Adipocyte (in vitro differentiated cells): ENCODE results near the gene SPDYE4.

Experiments used
- DNase-seq: peaks from one replicate; pipeline ENCODE4 v3.0.0-alpha.2; 2015; ENCODE audit warnings: low read depth
- H3K27me3 ChIP-seq: replicated peaks from 2 replicates; pipeline ENCODE4 v1.7.0; 2013; ENCODE audit warnings: mild to moderate bottlenecking, low read length, moderate library complexity; ENCODE audit not compliant: control insufficient read depth, insufficient read depth
- H3K36me3 ChIP-seq: 2 replicates; pipeline ENCODE4 v1.7.0; 2013; ENCODE audit warnings: low read length, mild to moderate bottlenecking, moderate library complexity; ENCODE audit not compliant: control insufficient read depth, insufficient read depth, severe bottlenecking
- H3K4me1 ChIP-seq: 2 replicates; pipeline ENCODE4 v1.7.0; 2013; ENCODE audit warnings: mild to moderate bottlenecking, low read length, moderate library complexity; ENCODE audit not compliant: control insufficient read depth, insufficient read depth
- H3K4me3 ChIP-seq: 2 replicates; pipeline ENCODE4 v1.7.0; 2013; ENCODE audit warnings: mild to moderate bottlenecking, low read length, moderate library complexity
- H3K9ac ChIP-seq: 2 replicates; pipeline ENCODE4 v1.7.0; 2013; ENCODE audit warnings: mild to moderate bottlenecking, low read length, moderate library complexity
- H3K9me3 ChIP-seq: 2 replicates; pipeline ENCODE4 v1.7.0; 2013; ENCODE audit warnings: mild to moderate bottlenecking, low read length, moderate library complexity; ENCODE audit not compliant: control insufficient read depth

The SPDYE4 gene

DNA sequence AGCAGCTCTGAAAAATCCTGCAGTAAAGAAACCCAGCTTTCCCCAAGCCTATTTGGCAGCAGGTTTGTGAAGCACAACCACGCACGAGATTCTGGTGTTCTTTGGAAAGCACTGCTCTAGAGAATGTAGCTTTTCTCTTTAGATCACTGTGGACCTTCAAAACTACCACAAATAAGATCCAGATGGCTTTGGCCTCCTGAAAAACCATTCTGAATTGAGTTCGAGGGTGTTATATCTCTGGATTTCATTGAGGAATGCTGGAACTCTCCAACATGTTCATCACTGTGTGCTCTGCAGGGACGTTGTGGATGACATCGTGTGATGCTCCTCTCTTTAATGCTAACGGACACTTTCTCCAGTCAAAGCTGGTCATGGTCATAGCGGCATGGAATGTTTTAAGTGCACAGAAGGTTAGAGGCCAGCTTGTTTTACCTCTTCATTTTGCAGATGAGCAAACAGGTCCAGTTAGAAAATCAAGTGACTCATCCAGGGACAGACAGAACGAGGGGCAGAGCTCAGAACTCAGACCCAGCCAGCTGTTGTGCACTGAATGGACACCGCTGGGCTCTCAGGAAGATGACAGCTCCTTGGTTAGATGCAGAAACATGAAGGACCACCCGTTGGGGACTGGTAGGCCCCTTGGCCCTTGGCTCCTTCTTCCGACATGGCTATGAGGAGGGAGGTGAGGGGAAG is 50.9 kb downstream of the SPDYE4 start:
- H3K36me3 ChIP-seq = no peaks in the 10 kb centered on the region
- H3K9ac ChIP-seq = no peak overlapping the region
- H3K4me1 ChIP-seq = peaks cover 6% of the 10 kb centered on the region
- peaks cover 40% of the 10 kb centered on the region for H3K27me3 ChIP-seq
- DNase-seq = peak; percentile 57
- H3K4me3 ChIP-seq = no peak overlapping the region
- peaks cover 4% of the 10 kb centered on the region for H3K9me3 ChIP-seq

DNA sequence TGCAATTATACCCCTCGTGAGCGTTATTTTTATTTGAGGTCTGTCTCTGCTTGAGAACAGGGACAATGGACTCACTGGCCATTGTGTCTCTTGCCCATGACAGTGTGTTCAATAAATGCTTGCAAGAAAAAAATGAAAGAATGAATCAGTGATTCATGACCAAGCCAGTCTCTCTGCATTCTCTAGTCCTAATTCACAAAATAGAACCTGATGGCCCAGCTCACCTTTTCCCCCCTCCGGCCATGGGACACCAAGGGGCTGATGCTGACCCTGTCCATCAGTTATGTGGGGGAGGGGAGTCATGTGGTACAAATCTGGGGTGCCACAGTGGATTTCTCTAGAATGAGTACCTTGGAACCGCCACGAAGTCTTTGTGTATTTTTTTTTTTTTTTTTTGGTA is 51.9 kb downstream of the SPDYE4 start:
- DNase-seq = no peak
- H3K27me3 ChIP-seq = peaks cover 40% of the 10 kb centered on the region

DNA sequence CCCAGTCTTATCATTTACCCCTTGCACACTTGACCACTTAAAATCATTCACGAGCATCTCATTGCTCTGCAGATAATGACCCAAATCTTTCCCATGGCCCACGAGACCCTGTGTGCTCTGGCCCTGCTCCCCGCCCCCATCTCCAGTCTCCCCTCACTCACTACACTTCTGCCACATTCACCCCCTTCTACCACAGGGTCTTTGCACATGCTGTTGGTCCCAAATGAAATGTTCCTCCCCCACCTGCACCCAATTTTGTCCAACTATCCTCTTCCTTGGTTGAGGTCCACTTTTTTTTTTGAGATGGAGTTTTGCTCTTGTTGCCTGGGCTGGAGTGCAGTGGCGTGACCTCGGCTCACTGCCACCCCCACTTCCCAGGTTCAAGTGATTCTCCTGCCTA is 52.9 kb downstream of the SPDYE4 start:
- Histone ChIP-seq H3K4me3 (no peak overlapping the region), H3K36me3 (no peaks in the 10 kb centered on the region), H3K9me3 (peaks cover 9% of the 10 kb centered on the region), H3K27me3 (peaks cover 48% of the 10 kb centered on the region), H3K9ac (no peak overlapping the region), H3K4me1 (peaks cover 6% of the 10 kb centered on the region)
- no peak for DNase-seq

More for the DNA sequence above, 51.9 kb downstream of the SPDYE4 start:
- Histone ChIP-seq H3K9ac (no peak overlapping the region), H3K4me1 (peaks cover 6% of the 10 kb centered on the region), H3K36me3 (no peaks in the 10 kb centered on the region), H3K9me3 (peaks cover 4% of the 10 kb centered on the region), H3K4me3 (no peak overlapping the region)

DNA sequence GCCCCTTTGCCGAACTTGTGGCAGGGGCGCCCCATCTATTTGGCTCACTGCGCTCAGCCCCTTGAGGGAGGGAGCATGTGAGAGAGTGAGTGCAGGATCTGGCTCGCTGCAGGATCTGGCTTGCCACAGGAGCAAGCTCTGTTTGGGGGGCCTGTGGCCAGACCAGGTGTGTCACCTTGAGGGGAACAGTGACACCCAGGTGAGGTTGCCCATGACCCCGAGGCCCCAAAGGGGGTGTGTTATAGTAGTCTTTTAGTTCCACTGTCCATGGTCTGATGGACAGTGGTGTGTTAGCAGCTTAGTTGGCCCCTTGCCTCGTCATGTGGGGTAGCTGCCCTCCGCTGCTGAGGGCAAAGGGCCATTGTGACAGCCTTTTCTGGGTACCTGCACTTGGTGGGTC is 55.3 kb downstream of the SPDYE4 start:
- no peak for DNase-seq
- H3K4me3 ChIP-seq = no peak overlapping the region
- peaks cover 48% of the 10 kb centered on the region for H3K27me3 ChIP-seq
- no peak overlapping the region for H3K9ac ChIP-seq
- no peaks in the 10 kb centered on the region for H3K36me3 ChIP-seq
- peaks cover 12% of the 10 kb centered on the region for H3K4me1 ChIP-seq
- peaks cover 9% of the 10 kb centered on the region for H3K9me3 ChIP-seq

DNA sequence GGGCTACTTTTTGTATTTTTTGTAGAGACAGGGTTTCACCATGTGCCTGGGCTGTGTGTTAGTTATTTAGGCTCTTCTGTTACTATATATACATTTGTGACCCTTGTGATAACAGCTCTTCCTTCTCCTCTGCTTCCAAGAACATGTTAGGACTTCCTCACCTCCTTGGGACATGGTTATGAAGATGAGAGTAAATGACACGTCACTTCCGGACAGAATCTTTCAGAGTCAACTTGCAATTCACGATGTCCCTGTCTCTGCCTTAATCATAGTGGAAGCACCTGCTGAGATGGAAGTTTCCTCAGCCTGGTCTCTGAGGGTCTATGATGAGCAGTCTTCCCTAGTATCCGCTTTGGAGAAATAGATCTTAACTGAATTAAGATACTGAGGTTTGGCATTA is 56.6 kb downstream of the SPDYE4 start:
- Histone ChIP-seq H3K4me3 (no peak overlapping the region), H3K9me3 (peaks cover 9% of the 10 kb centered on the region), H3K9ac (no peak overlapping the region), H3K4me1 (peaks cover 7% of the 10 kb centered on the region), H3K36me3 (no peaks in the 10 kb centered on the region), H3K27me3 (peaks cover 40% of the 10 kb centered on the region)
- DNase-seq = no peak

DNA sequence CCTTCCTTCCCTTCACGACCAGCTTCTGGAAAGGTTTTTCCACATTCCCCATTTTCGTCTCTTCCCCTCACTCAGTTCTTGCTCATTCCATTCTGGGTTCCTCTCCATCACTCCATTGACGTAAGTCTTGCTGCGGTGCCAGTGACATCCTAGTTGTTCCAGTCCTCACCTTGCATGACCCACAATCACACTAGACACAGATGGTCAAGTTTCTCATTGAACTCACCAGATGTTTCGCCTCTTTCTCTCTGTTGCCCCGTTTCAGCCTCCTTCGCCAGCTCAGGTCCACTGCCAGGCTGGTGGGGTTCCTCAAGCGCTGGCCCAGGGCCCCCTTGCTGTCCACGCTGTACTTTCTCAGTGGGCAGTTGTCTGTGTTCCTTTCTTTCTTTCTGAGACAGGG is 57.1 kb downstream of the SPDYE4 start:
- H3K9ac ChIP-seq = no peak overlapping the region
- H3K36me3 ChIP-seq = no peaks in the 10 kb centered on the region
- H3K4me3 ChIP-seq = no peak overlapping the region
- H3K9me3 ChIP-seq = peaks cover 9% of the 10 kb centered on the region
- peaks cover 38% of the 10 kb centered on the region for H3K27me3 ChIP-seq
- peaks cover 7% of the 10 kb centered on the region for H3K4me1 ChIP-seq
- DNase-seq = no peak
